H1 (cell line): ENCODE results near the gene CEP95. TPM values are rescaled to one million over a fixed set of nuclear protein-coding genes. Genes with fewer than 3 reads are reported as not detected.

Experiments
- ASH2L ChIP-seq: fragments of 200-600, 300-600 bp; sonication (generic); IDR thresholded peaks from one replicate; pipeline ENCODE4 v1.7.1; 2017; ENCODE audit warnings: low read length
- CHD1 ChIP-seq: IDR thresholded peaks from 2 replicates; pipeline ENCODE4 v1.6.1; 2012; ENCODE audit warnings: low read depth, low read length, improper control_type of control experiment
- CREB1 ChIP-seq: IDR thresholded peaks from 2 replicates; pipeline ENCODE4 v1.6.1; 2012; ENCODE audit warnings: inconsistent platforms
- HDAC6 ChIP-seq: IDR thresholded peaks from one replicate; pipeline ENCODE4 v1.7.1; 2012; ENCODE audit warnings: low read depth, mild to moderate bottlenecking, inconsistent platforms, low read length, moderate library complexity
- POLR2A ChIP-seq, 2 experiments: IDR thresholded peaks; 1 replicate in 1 of 2; 2 replicates in 1 of 2; pipeline ENCODE4 v1.6.1; 2011; ENCODE audit warnings: low read depth in 2 of 2, low read length in 2 of 2, mild to moderate bottlenecking in 2 of 2; ENCODE audit errors: control extremely low read depth in 1 of 2
- POU5F1 ChIP-seq: IDR thresholded peaks from 2 replicates; pipeline ENCODE4 v1.6.1; 2011; ENCODE audit warnings: low read depth, mild to moderate bottlenecking, low read length, moderate library complexity
- TAF1 ChIP-seq: IDR thresholded peaks from 2 replicates; pipeline ENCODE4 v1.6.1; 2011; ENCODE audit warnings: mild to moderate bottlenecking, low read depth, low read length
- polyA plus RNA-seq, 7 experiments: library from polyadenylated mRNA; depleted of rRNA in 3 of 7; stranded (reverse) in 5 of 7; unstranded in 2 of 7; fragments of >200 nt in 5 of 7; fragments of 200-250 nt in 2 of 7; gene quantifications; 1 replicate in 5 of 7; 2 replicates in 1 of 7; 4 replicates in 1 of 7; pipeline versions ENCODE4 v1.2.1 to v1.2.3, GENCODE V29; 2011 to 2013; ENCODE audit warnings: missing spikeins in 2 of 7, mixed read lengths in 2 of 7
- total RNA-seq: library from RNA; stranded (reverse); fragmentation: NEBNext Ultra II Directional; extraction: Animal tissue kit (Norgen Biotek cat#: 25700); gene quantifications from 2 replicates; pipeline ENCODE4 v1.2.1, GENCODE V29; 2021
- TF ChIP-seq, protein P1 (sequence below): IDR thresholded peaks from 2 replicates; pipeline ENCODE4 v1.6.1; 2011; ENCODE audit warnings: low read length, improper control_type of control experiment

CEP95 gene
- total and polyA plus RNA-seq, 2 of the 8 experiments (the other 6 are each of a cell fraction or from before 2014, with no cell fraction given) = 22.3 to 51.5 TPM

DNA sequence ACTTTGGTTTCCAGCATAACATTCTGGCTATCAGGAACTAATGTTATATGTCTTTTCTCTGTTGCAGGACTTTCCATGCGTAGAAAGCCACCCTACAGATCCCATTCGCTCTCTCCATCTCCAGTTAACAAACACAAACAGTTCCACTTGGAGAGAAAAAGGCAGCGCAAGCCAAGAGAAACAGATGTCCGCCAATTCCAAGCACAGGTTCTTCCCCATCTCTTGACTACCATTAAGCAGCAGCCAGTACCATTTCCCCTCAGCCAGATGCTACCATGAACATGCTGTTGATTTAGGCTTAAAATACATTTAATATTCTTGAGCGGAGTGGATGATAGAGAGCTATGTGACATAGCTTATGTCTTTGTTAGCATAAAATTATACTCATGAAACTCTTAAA is 22.4 kb downstream of the CEP95 start (continued):
- no peak for TF ChIP-seq POU5F1
- TF ChIP-seq, protein P1, sequence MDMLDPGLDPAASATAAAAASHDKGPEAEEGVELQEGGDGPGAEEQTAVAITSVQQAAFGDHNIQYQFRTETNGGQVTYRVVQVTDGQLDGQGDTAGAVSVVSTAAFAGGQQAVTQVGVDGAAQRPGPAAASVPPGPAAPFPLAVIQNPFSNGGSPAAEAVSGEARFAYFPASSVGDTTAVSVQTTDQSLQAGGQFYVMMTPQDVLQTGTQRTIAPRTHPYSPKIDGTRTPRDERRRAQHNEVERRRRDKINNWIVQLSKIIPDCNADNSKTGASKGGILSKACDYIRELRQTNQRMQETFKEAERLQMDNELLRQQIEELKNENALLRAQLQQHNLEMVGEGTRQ = no peak
- TF ChIP-seq ASH2L = no peak
- no peak for TF ChIP-seq POLR2A (IDR thresholded peaks at IDR 0.05; ENCODE audit: control extremely low read depth in 1 of 2, low read depth in 2 of 2, low read length in 2 of 2)
- no peak for TF ChIP-seq TAF1
- no peak for TF ChIP-seq CREB1
- TF ChIP-seq CHD1 = no peak
- no peak for TF ChIP-seq HDAC6
